HTERT RPE-1 (cell line): ENCODE data around the gene NOS1AP.

Source experiments
- in situ Hi-C: fragments of 300-500 bp; cut with MboI; formaldehyde crosslinking; loops from 4 replicates; pipeline ENCODE4 v1.14.3; 2020; ENCODE audit warnings: low sequenced_read_pairs

The NOS1AP gene

GRCh38 chr1:162136760-162137159 lies 67.3 kb downstream of the NOS1AP start:
- in situ Hi-C loops = no loop called here

GRCh38 chr1:162137179-162137960 lies 67.9 kb downstream of the NOS1AP start:
- in situ Hi-C loops = no loop called here

- in situ Hi-C loops = no loop called here
Observed at GRCh38 chr1:162138112-162138511, 68.6 kb downstream of the NOS1AP start.

GRCh38 chr1:162138599-162139181 lies 69.2 kb downstream of the NOS1AP start:
- in situ Hi-C loops = no loop called here

GRCh38 chr1:162139211-162139610 lies 69.7 kb downstream of the NOS1AP start:
- in situ Hi-C loops = no loop called here

GRCh38 chr1:162141281-162142054 lies 72.0 kb downstream of the NOS1AP start:
- in situ Hi-C loops = no loop called here

- in situ Hi-C loops = no loop called here
Observed at GRCh38 chr1:162142968-162143367, 73.5 kb downstream of the NOS1AP start.

- in situ Hi-C loops = no loop called here
Observed at GRCh38 chr1:162144268-162144667, 74.8 kb downstream of the NOS1AP start.

GRCh38 chr1:162144853-162145252 lies 75.4 kb downstream of the NOS1AP start:
- in situ Hi-C loops = no loop called here

GRCh38 chr1:162145280-162145965 lies 75.9 kb downstream of the NOS1AP start:
- in situ Hi-C loops = no loop called here

GRCh38 chr1:162145966-162146696 lies 76.6 kb downstream of the NOS1AP start:
- in situ Hi-C loops = no loop called here

- in situ Hi-C loops = no loop called here
Observed at GRCh38 chr1:162147760-162148159, 78.3 kb downstream of the NOS1AP start.

- in situ Hi-C loops = no loop called here
Observed at GRCh38 chr1:162150112-162150511, 80.6 kb downstream of the NOS1AP start.

GRCh38 chr1:162151900-162152829 lies 82.7 kb downstream of the NOS1AP start:
- in situ Hi-C loops = no loop called here

- in situ Hi-C loops = no loop called here
Observed at GRCh38 chr1:162153374-162153773, 83.9 kb downstream of the NOS1AP start.

- in situ Hi-C loops = no loop called here
Observed at GRCh38 chr1:162157469-162157868, 88.0 kb downstream of the NOS1AP start.

GRCh38 chr1:162158624-162159271 lies 89.3 kb downstream of the NOS1AP start:
- in situ Hi-C loops = no loop called here

GRCh38 chr1:162159515-162159914 lies 90.0 kb downstream of the NOS1AP start:
- in situ Hi-C loops = no loop called here
